HFFc6 (cell line): ENCODE data around the gene PDE4B. TPM values are rescaled to one million over a fixed set of nuclear protein-coding genes. Genes with fewer than 3 reads are reported as not detected.

ENCODE experiments used
- DNase-seq: peaks from one replicate; pipeline ENCODE4 v3.0.0-alpha.2; 2018
- H3K27ac Mint-ChIP-seq: 2 replicates; pipeline ENCODE4 v1.8.0; 2020; ENCODE audit warnings: mild to moderate bottlenecking, mixed read lengths
- H3K27me3 Mint-ChIP-seq: 2 replicates; pipeline ENCODE4 v1.8.0; 2021; ENCODE audit warnings: mild to moderate bottlenecking, moderate library complexity, mixed read lengths; ENCODE audit not compliant: insufficient read depth
- H3K36me3 Mint-ChIP-seq: 2 replicates; pipeline ENCODE4 v1.8.0; 2021; ENCODE audit warnings: low read depth, mixed read lengths
- H3K4me1 Mint-ChIP-seq: 2 replicates; pipeline ENCODE4 v1.8.0; 2020; ENCODE audit warnings: low read depth, mixed read lengths
- H3K4me3 Mint-ChIP-seq: 2 replicates; pipeline ENCODE4 v1.8.0; 2020; ENCODE audit warnings: mild to moderate bottlenecking, moderate library complexity, mixed read lengths
- H3K9me3 Mint-ChIP-seq: 2 replicates; pipeline ENCODE4 v1.8.0; 2020; ENCODE audit warnings: mild to moderate bottlenecking, mixed read lengths
- total RNA-seq, 6 experiments: library from RNA; stranded (reverse); fragmentation: NEBNext Ultra II Directional; extraction: Animal tissue kit (Norgen Biotek cat#: 25700); gene quantifications; 2 replicates in 1 of 6; 3 replicates in 5 of 6; pipeline ENCODE4 v1.2.3, GENCODE V29; 2021
- TF ChIP-seq, protein P1 (sequence below): fragments of 200-600 bp; sonication (generic); IDR thresholded peaks from 2 replicates; pipeline ENCODE4 v1.5.0; 2021; ENCODE audit warnings: antibody characterized with exemption, mild to moderate bottlenecking

PDE4B gene
- total RNA-seq, 6 experiments from 2014 or later, result 34.9 to 57.6 (median 42.8) TPM

DNA sequence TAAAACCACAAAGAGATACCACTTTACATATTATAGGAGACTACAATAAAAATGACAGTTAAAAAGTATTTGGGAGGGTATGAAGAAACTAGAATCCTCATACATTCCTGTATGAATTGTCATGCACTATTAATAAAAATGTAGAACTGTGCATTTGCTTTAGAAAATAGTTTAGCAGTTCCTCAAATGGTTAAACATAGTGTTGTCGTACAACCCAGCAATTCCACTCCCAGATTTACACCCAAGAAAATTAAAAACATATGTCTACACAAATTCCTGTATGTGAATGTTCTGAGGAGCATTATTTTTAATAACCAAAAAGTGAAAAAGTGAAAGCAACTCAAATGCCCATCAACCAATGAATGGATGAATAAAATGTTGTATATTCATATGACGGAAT is 23.1 kb upstream of the PDE4B start:
- Mint-ChIP-seq H3K36me3 (peaks cover 4% of the 10 kb centered on the region; the same call in 1 of the 2 replicates), H3K9me3 (no peaks in the 10 kb centered on the region; the same call in 1 of the 2 replicates), H3K4me1 (peaks cover 75% of the 10 kb centered on the region), H3K27ac (peak overlapping the region; percentile 19; the same call in 1 of the 2 replicates), H3K27me3 (no peaks in the 10 kb centered on the region), H3K4me3 (peak overlapping the region; percentile 51)
- DNase-seq, result peak; percentile 67
- TF ChIP-seq, protein P1, sequence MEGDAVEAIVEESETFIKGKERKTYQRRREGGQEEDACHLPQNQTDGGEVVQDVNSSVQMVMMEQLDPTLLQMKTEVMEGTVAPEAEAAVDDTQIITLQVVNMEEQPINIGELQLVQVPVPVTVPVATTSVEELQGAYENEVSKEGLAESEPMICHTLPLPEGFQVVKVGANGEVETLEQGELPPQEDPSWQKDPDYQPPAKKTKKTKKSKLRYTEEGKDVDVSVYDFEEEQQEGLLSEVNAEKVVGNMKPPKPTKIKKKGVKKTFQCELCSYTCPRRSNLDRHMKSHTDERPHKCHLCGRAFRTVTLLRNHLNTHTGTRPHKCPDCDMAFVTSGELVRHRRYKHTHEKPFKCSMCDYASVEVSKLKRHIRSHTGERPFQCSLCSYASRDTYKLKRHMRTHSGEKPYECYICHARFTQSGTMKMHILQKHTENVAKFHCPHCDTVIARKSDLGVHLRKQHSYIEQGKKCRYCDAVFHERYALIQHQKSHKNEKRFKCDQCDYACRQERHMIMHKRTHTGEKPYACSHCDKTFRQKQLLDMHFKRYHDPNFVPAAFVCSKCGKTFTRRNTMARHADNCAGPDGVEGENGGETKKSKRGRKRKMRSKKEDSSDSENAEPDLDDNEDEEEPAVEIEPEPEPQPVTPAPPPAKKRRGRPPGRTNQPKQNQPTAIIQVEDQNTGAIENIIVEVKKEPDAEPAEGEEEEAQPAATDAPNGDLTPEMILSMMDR, result no peak

DNA sequence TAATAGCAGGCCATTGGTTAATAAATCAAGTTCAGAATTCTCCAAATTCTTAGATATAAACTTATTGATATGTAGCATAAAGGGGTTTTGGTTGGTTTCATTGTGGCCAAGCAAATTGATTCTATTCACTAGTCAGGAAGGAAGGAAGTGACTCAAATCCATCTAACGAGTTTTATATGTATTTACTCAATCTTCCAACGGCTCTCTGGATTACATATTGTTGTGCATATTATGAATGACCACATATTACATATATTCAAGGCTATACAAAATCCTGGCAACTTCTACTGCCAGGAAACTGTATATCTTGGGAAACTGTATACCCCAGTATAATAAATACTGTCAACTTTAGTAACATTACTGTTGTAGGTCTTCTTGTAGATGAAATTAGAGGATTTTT is 20.1 kb upstream of the PDE4B start:
- 0 out of 2 replicates have a peak, but pooled peaks cover 2% of the 10 kb centered on the region for H3K36me3 Mint-ChIP-seq
- H3K9me3 Mint-ChIP-seq, result no peaks in the 10 kb centered on the region; the same call in none of the 2 replicates
- TF ChIP-seq, protein P1, result no peak

DNA sequence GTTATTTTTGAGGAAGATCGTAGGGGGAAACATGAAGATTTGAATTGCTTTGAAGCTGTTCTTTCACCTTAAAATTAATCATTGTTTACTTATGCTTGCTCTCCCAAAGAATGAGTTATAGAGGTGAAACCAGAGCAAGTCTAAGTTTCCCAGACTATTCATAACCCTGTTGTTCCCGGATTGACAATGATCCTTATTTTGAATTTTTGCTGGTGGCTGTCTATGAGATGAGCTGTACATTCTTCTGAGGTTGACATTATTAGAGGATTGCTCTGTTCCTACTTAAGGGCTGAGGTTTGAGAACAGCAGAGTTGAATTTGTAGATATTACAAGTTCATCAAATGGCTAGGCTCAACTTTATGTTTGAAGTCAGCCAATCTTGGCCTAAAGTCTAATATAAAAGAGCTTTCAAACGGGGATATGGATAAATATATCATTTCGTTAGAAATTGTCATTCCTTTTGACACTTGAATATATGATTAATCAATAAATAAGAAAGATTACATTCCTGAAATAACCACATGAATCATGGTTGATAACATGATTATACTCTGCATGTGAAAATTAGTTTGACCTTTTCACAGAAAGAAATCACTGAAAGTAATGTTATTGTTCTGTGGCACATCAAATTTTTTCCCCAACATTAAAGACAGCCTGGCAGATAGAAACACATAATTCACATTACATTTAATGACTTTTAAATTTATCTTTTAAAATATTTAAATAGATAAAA is 19.1 kb upstream of the PDE4B start:
- peak overlapping the region; percentile 20 for H3K27ac Mint-ChIP-seq
- DNase-seq, result peak; percentile 39
- TF ChIP-seq, protein P1, result no peak
- no peaks in the 10 kb centered on the region; the same call in 1 of the 2 replicates for H3K9me3 Mint-ChIP-seq
- H3K4me3 Mint-ChIP-seq, result peak overlapping the region; percentile 1; the same call in 1 of the 2 replicates
- H3K4me1 Mint-ChIP-seq, result peaks cover 60% of the 10 kb centered on the region
- H3K27me3 Mint-ChIP-seq, result no peaks in the 10 kb centered on the region
- 0 out of 2 replicates have a peak, but pooled peaks cover 5% of the 10 kb centered on the region for H3K36me3 Mint-ChIP-seq

More for the DNA sequence above, 20.1 kb upstream of the PDE4B start:
- Mint-ChIP-seq H3K27ac (peak overlapping the region; percentile 20), H3K27me3 (no peaks in the 10 kb centered on the region), H3K4me3 (peak overlapping the region; percentile 1; the same call in 1 of the 2 replicates), H3K4me1 (peaks cover 66% of the 10 kb centered on the region)
- no peak for DNase-seq

DNA sequence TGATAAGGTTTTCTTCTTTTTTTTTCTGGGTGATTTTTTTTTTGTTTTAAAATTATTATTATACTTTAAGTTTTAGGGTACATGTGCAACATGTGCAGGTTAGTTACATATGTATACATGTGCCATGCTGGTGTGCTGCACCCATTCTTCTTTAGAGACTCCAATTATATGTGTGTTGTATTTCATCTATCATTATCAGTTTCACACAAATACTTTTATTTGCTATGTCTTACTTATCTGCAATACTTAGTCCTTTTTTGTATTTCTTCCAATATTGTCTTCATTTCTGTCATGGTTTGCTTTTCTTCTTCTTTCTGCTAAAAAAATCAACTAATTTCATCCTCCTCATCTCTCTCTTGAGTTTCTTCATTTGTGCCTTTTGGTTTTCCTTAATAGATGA is 3.9 kb upstream of the PDE4B start:
- peaks cover 14% of the 10 kb centered on the region for H3K36me3 Mint-ChIP-seq
- H3K4me1 Mint-ChIP-seq, result peaks cover 25% of the 10 kb centered on the region
- H3K4me3 Mint-ChIP-seq, result no peak overlapping the region
- no peak overlapping the region for H3K27ac Mint-ChIP-seq
- H3K9me3 Mint-ChIP-seq, result peaks cover 10% of the 10 kb centered on the region
- TF ChIP-seq, protein P1, result no peak
- no peak for DNase-seq
- peaks cover 6% of the 10 kb centered on the region for H3K27me3 Mint-ChIP-seq

DNA sequence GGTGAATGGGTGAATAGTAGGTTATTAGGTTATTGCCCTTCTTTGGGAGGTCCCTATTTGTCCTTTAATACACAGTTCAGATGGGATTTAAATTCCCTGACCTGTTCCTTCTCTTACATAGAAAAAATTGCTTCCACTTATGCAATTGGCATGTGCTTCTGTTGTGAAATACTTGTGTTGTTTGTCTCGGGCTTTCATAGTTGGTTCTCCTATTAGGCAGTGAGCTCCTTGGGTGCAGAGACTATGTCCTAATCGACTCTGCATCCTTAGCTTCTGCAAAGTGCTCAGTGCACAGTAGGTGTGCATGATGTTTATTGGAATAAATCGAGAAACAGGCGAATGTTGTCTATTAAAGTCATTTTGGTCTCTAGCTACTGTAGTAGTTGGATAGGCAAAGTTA is 1.3 kb upstream of the PDE4B start:
- Mint-ChIP-seq H3K4me1 (peaks cover 39% of the 10 kb centered on the region), H3K36me3 (peaks cover 10% of the 10 kb centered on the region), H3K4me3 (no peak overlapping the region), H3K27ac (no peak overlapping the region), H3K9me3 (peaks cover 10% of the 10 kb centered on the region), H3K27me3 (peaks cover 6% of the 10 kb centered on the region)
- no peak for DNase-seq
- TF ChIP-seq, protein P1, result no peak
